IPS-18a (cell line): ENCODE results near the gene STUB1.
A peak's percentile ranks its signal among the peaks of the same experiment; 100 is the strongest.

Experiments used
- H3K27ac ChIP-seq: one replicate; pipeline ENCODE4 v1.5.1; 2013; ENCODE audit warnings: low read length
- H3K27me3 ChIP-seq: one replicate; pipeline ENCODE4 v1.6.1; 2013; ENCODE audit warnings: mild to moderate bottlenecking, low read length; ENCODE audit not compliant: control insufficient read depth, insufficient read depth
- H3K36me3 ChIP-seq: one replicate; pipeline ENCODE4 v1.6.1; 2013; ENCODE audit warnings: low read depth, low read length; ENCODE audit not compliant: control insufficient read depth
- H3K4me1 ChIP-seq: one replicate; pipeline ENCODE4 v1.6.1; 2013; ENCODE audit warnings: low read depth, low read length; ENCODE audit not compliant: control insufficient read depth
- H3K4me3 ChIP-seq: one replicate; pipeline ENCODE4 v1.5.1; 2013; ENCODE audit warnings: low read length
- H3K9ac ChIP-seq: one replicate; pipeline ENCODE4 v1.6.1; 2013; ENCODE audit warnings: mild to moderate bottlenecking, low read length, moderate library complexity
- H3K9me3 ChIP-seq: one replicate; pipeline ENCODE4 v1.6.1; 2013; ENCODE audit warnings: low read depth, low read length; ENCODE audit not compliant: control insufficient read depth

Gene STUB1

DNA sequence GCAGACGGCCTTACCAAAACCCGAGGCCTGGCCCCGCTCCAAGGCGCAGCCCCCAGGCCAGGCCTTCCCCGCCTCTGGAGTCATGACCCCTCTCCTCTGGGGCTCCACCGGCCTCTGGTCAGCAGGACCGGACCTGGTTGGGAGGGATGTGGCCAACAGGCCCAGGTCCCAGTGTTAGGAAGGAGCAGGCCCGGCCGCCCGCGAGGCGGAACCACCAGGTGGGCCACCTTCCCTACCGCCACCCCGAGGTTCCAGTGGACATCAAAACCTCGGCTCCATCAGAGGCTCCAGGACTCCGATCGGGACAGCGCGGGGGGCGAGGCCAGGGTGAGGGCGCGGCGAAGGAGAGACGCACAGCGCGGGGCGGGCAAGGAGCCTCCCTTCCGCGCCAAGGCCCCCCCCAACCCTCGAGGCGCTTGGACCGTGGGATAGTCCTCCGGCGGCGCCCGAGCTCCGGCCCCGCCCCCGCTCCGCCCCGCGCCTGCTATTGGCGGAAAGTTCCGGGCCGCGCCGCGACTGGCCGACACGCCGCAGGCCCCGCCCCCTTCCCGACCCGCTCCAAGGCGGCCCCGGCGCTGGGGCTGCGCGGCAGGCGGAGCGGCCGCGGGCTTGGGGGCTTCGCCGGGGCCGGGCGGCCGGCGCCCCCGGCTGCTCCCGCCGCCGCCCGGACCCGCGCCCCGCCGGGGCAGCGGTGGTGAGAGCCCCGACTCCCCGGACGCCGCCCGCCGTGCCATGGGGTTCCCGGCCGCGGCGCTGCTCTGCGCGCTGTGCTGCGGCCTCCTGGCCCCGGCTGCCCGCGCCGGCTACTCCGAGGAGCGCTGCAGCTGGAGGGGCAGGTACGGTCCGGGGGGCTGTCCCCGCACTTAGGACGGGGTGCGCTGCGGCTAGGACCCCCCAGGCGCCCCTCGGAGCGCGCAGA, 34.6 kb downstream of the STUB1 start, which contains the start of gene METRN:
Gene METRN, plus strand, starts transcription at position 561 of the 919 bp plus-strand sequence. Its CDS starts 172 bp downstream, at position 733.
- H3K9me3 ChIP-seq: no peaks in the 10 kb centered on the region
- H3K4me1 ChIP-seq: peaks cover 13% of the 10 kb centered on the region
- no peaks in the 10 kb centered on the region for H3K36me3 ChIP-seq
- no peak within 1 kb of the TSS for H3K9ac ChIP-seq
- no peak within 1 kb of the TSS for H3K27ac ChIP-seq
- peaks cover 43% of the 10 kb centered on the region for H3K27me3 ChIP-seq
- peak within 1 kb of the TSS; percentile 46 for H3K4me3 ChIP-seq

DNA sequence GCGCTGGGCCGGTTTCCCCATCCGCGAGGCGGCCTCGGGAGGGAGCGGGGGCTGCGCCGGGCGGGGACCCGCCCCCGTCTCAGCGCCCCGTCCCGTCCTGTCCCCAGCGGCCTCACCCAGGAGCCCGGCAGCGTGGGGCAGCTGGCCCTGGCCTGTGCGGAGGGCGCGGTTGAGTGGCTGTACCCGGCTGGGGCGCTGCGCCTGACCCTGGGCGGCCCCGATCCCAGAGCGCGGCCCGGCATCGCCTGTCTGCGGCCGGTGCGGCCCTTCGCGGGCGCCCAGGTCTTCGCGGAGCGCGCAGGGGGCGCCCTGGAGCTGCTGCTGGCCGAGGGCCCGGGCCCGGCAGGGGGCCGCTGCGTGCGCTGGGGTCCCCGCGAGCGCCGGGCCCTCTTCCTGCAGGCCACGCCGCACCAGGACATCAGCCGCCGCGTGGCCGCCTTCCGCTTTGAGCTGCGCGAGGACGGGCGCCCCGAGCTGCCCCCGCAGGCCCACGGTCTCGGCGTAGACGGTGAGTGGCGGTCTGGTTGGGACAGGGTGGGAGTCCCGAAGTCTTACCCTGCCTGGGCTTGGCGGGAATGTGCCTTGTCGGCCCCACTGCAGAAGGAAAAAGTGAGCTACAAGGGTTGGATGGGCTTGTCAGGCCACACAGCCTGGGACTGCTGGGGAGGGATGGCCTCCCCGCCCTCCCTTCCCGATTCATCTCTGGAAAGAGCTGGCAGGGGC, 35.4 kb downstream of the STUB1 start:
- H3K4me1 ChIP-seq: peaks cover 18% of the 10 kb centered on the region
- no peaks in the 10 kb centered on the region for H3K9me3 ChIP-seq
- H3K27me3 ChIP-seq: peaks cover 42% of the 10 kb centered on the region
- H3K36me3 ChIP-seq: no peaks in the 10 kb centered on the region
- peak overlapping the region; percentile 46 for H3K4me3 ChIP-seq
- no peak overlapping the region for H3K9ac ChIP-seq
- H3K27ac ChIP-seq: no peak overlapping the region

DNA sequence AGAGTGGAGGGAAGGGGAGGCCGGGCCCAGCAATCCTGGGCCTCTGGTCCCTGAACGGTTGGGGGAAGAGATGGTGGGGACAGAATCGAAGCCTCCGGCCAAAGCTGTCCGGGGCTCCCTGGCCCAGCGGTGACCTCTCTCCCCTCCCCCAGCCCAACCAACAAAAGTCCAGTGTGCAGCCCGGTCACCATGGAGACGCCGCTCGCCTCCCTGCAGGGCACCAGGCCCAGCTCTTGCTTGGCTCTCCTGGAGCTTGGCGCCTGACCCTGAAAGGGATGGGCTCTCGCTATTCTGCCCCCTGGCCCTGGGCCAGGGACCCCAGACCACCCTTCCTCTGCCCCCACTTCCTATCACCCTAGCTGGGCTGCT, 36.0 kb downstream of the STUB1 start:
- H3K9ac ChIP-seq: no peak overlapping the region
- H3K4me3 ChIP-seq: peak overlapping the region; percentile 46
- no peak overlapping the region for H3K27ac ChIP-seq

DNA sequence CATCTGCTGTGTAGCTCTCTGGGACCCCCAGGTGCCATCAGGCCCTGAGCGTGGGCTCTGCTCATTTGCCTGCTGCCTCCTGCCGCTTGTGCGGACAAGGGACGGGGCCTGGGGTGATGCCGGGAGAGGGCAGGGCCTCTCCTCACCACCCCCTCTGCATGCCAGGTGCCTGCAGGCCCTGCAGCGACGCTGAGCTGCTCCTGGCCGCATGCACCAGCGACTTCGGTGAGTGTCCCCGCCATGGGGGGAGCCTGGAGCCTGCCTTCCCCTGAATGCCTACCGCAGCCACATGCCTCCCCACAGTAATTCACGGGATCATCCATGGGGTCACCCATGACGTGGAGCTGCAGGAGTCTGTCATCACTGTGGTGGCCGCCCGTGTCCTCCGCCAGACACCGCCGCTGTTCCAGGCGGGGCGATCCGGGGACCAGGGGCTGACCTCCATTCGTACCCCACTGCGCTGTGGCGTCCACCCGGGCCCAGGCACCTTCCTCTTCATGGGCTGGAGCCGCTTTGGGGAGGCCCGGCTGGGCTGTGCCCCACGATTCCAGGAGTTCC, 36.6 kb downstream of the STUB1 start:
- no peaks in the 10 kb centered on the region for H3K36me3 ChIP-seq
- H3K9me3 ChIP-seq: no peaks in the 10 kb centered on the region
- H3K27ac ChIP-seq: no peak overlapping the region
- H3K4me1 ChIP-seq: peaks cover 18% of the 10 kb centered on the region
- no peak overlapping the region for H3K9ac ChIP-seq
- no peak overlapping the region for H3K4me3 ChIP-seq
- H3K27me3 ChIP-seq: peaks cover 34% of the 10 kb centered on the region

More for the DNA sequence above, 36.0 kb downstream of the STUB1 start:
- Histone ChIP-seq H3K27me3 (peaks cover 37% of the 10 kb centered on the region), H3K4me1 (peaks cover 18% of the 10 kb centered on the region), H3K9me3 (no peaks in the 10 kb centered on the region), H3K36me3 (no peaks in the 10 kb centered on the region)

DNA sequence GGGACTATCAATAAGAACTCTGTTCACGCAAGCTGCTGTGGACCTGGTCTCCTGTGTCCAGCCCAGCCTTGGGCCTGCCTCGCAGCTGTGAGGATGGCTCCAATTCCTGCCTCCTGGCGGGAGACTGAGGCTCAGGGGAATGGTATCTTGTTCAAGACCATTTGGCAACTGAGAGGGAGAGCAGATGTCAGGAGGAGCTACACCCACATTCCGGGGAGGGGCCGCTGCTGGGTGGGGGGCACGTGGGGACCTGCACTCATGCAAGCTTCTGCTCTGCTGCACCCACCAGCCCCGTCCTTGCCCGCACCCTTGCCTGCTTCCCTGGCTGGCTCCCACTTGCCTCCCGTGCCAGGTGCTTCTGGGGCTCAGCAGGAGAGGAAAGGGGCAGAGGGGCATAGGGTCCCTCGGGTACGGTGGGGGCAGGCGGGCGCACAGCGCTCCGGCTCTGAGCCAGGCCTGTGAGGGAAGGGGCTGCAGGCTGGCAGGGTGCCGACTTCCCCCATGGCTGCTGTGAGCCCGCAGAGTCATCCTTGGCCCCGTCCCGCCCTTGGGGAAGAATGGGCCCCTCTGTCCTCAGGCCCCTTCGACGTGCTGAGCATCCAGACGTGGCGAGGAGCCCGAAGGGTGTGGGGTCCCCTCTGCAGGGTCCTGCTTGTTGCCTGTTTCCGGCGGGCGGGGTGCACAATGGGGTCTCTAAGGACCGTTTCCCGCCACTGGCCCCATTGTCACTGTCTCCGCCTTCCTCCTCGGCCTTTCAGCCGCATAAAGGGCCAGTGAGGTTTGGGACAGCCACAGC, 37.4 kb downstream of the STUB1 start:
- Histone ChIP-seq H3K27me3 (peaks cover 27% of the 10 kb centered on the region), H3K27ac (no peak overlapping the region), H3K9ac (no peak overlapping the region), H3K4me3 (no peak overlapping the region), H3K36me3 (no peaks in the 10 kb centered on the region), H3K9me3 (no peaks in the 10 kb centered on the region), H3K4me1 (peaks cover 18% of the 10 kb centered on the region)

DNA sequence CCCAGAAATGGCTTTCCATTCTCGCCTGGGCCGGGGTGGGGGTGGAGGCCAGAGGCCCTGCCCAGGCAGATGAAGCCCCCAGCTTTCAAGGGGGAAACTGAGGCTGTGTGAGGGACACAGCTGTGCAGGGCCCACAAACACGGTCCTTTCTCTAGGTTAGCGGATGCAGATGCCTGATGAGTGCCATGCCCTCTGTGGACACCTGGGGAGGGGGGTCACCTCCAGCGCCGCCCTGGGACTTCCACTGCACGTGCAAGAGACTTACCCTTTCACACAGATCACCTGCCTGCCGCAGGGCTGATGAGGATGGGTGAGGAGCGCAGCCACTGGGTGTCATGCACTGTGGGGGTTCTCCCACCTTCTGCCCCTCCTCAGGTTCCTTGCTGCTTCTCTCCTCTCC, 38.2 kb downstream of the STUB1 start:
- no peaks in the 10 kb centered on the region for H3K36me3 ChIP-seq
- no peak overlapping the region for H3K27ac ChIP-seq
- peaks cover 23% of the 10 kb centered on the region for H3K27me3 ChIP-seq
- peaks cover 18% of the 10 kb centered on the region for H3K4me1 ChIP-seq
- no peaks in the 10 kb centered on the region for H3K9me3 ChIP-seq
- H3K4me3 ChIP-seq: no peak overlapping the region
- H3K9ac ChIP-seq: no peak overlapping the region

DNA sequence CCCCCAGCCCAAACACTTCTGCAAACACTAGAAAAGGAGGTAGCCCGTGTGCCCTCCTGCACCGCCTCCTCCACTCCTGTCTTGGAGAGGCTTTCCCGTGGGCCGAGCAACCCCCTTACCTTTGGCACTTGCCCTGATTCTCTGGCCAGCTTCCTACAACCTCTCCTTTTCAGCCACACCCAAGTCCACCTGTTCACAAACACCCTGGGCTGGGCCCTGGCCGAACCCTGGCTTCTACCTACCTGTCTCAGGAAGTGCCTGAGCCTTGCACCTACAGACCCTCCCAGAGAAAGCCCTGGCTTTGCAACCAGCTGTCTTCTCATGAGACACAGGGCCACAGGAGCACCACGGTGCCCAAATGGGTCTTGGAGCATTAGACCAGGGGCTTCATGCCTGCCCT, 38.7 kb downstream of the STUB1 start:
- Histone ChIP-seq H3K4me3 (no peak overlapping the region), H3K27ac (no peak overlapping the region), H3K4me1 (peaks cover 18% of the 10 kb centered on the region), H3K36me3 (no peaks in the 10 kb centered on the region), H3K27me3 (peaks cover 18% of the 10 kb centered on the region), H3K9ac (no peak overlapping the region), H3K9me3 (no peaks in the 10 kb centered on the region)

DNA sequence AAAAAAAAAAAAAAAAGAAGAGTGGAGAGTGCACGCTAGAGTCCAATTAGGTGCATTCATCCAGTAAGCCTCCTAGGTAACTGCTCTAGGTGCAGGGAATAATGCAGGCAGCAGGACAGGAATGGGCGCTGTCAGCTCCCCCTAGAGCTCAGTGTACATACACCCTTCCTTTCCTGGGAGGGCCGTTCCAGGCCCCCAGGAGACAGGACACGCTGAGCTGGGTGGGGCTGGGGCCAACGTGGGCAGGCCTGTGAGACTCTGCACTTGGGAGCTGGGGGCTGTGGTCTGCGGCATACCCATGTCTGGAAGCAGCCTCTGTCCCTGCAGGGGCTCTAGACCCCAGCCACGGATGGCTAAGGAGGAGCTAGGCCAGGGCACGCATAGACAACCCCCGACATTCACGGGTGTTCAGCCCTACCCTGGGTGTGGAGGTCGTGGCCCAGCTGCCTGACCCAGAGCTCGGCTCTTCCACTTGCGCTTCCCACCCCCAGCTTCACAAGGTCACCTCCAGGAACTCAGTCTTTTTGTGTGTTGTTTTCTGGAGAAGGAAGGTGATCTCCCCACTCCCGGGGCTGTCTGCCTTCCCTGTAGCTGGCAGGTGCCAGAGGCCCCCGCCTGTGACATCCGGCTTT, 39.7 kb downstream of the STUB1 start:
- no peaks in the 10 kb centered on the region for H3K36me3 ChIP-seq
- H3K4me3 ChIP-seq: peak overlapping the region; percentile 81
- H3K9ac ChIP-seq: peak overlapping the region; percentile 75
- H3K27me3 ChIP-seq: peaks cover 12% of the 10 kb centered on the region
- peaks cover 18% of the 10 kb centered on the region for H3K4me1 ChIP-seq
- H3K9me3 ChIP-seq: no peaks in the 10 kb centered on the region
- H3K27ac ChIP-seq: no peak overlapping the region

DNA sequence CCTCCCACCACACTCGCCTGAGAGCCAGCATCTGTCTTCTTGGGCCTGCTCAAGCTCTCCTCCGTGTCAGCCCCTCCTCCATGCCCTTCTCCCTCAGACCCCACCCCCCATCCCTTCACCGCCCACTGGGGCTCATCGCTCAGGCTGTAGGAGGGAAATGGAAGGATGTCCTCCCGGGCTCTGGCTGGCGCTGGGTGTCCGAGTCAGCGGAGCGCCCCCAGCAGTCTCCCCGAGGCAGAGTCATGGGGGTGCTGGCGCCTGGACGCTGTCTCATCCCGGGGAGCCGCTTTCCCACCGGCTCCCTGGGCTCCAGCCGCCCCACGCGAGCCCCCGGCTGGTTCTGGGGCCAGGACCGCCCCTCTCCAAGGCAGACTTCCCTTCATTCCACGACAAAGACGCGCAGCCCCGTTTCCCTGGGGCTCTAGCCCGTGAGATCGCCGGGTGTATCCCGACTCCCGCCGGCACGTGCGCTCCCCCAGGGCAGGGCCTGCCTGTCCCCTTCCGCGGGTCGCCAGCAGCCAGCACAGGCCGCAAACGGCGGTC, 40.3 kb downstream of the STUB1 start:
- Histone ChIP-seq H3K4me1 (peaks cover 18% of the 10 kb centered on the region), H3K36me3 (no peaks in the 10 kb centered on the region), H3K4me3 (peak overlapping the region; percentile 81), H3K9ac (peak overlapping the region; percentile 75), H3K27me3 (peaks cover 14% of the 10 kb centered on the region), H3K9me3 (no peaks in the 10 kb centered on the region), H3K27ac (peak overlapping the region; percentile 31)

DNA sequence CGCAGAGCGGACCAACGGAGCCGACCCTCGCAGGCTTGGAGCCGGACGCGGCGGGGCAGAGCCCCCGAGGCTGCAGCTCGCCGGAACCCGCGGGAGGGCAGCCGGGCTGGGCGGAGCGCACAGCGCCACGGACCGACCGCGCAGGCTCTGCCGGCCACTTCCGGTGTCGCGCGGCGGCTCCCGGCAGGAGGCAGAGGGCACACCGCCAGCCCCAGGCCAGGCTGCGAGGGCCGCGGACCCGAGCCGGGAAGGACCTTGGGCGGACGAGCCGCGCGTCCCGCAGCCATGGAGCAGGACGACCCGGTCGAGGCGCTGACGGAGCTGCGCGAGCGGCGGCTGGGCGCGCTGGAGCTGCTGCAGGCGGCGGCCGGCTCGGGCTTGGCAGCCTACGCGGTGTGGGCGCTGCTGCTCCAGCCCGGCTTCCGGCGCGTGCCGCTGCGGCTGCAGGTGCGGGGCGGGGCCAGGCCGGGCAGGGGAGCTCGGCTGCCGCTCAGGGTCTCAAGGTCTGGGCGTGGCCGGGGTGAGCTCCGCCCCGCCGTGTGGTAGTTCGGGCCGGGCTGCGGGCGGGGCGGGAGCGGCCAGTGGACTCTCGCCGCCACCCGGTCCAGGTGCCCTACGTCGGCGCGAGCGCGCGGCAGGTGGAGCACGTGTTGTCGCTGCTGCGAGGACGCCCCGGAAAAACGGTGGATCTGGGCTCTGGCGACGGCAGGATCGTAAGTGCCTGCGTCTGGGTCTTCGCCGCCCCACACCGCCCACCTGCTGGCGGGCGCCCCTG, 41.0 kb downstream of the STUB1 start, which contains the start of gene ANTKMT:
Gene ANTKMT, plus strand, starts transcription at position 157 of the 775 bp plus-strand sequence. Its CDS starts 129 bp downstream, at position 286.
- peaks cover 14% of the 10 kb centered on the region for H3K4me1 ChIP-seq
- peak within 1 kb of the TSS; percentile 75 for H3K9ac ChIP-seq
- no peaks in the 10 kb centered on the region for H3K36me3 ChIP-seq
- H3K27ac ChIP-seq: peak within 1 kb of the TSS; percentile 31
- H3K4me3 ChIP-seq: peak within 1 kb of the TSS; percentile 81
- H3K9me3 ChIP-seq: no peaks in the 10 kb centered on the region
- H3K27me3 ChIP-seq: peaks cover 14% of the 10 kb centered on the region
